ENCODE results near the gene WNK2.

GRCh38 chr9:93177676-93178075 is 6.3 kb upstream of the WNK2 start:
- TF ChIP-seq CTCF (conservative IDR thresholded peaks at IDR 0.05 in 1 of 2, IDR thresholded peaks at IDR 0.05 in 1 of 2; ENCODE audit: extremely low read depth in 1 of 2, insufficient read depth in 1 of 2, low read depth in 1 of 2, low read length in 2 of 2) (no peak), EZH2 (IDR thresholded peaks at IDR 0.05; ENCODE audit: borderline replicate concordance, low read length) (no peak)

Data from mammary epithelial cell (primary cell).